Left lung (tissue), 10 donors: ENCODE measurements around the gene CDH4. TPM values are rescaled to one million over a fixed set of nuclear protein-coding genes. Genes with fewer than 3 reads are reported as not detected.

Experiments
- ATAC-seq: fragments of 200-7000 bp; cut with Tn5 transposase; one replicate; pipeline ENCODE4 v1.9.1; 2020; ENCODE audit warnings: moderate library complexity
- DNase-seq, 4 donors: peaks; one replicate each; pipeline ENCODE4 v3.0.0-alpha.2; 2013 to 2020
- H3K27ac ChIP-seq, 2 donors: fragments of 200-600 bp; sonication (generic) in 1 of 2; one replicate each; pipeline versions ENCODE4 v1.5.0 to v1.8.0; 2020 to 2021
- H3K27me3 ChIP-seq, 2 donors: fragments of 200-600 bp; sonication (generic) in 1 of 2; one replicate each; pipeline versions ENCODE4 v1.5.0 to v1.8.0; 2020 to 2021
- H3K36me3 ChIP-seq, 2 donors: fragments of 200-600 bp; sonication (generic) in 1 of 2; one replicate each; pipeline versions ENCODE4 v1.5.0 to v1.8.0; 2020 to 2021
- H3K4me1 ChIP-seq, 2 donors: fragments of 200-600 bp; one replicate each; pipeline ENCODE4 v1.8.0; 2021
- H3K4me3 ChIP-seq, 2 donors: fragments of 200-600 bp; sonication (generic) in 1 of 2; one replicate each; pipeline versions ENCODE4 v1.5.0 to v1.8.0; 2020 to 2021; ENCODE audit warnings: mild to moderate bottlenecking in 1 of 2
- H3K9me3 ChIP-seq, 2 donors: fragments of 200-600 bp; sonication (generic) in 1 of 2; one replicate each; pipeline versions ENCODE4 v1.5.0 to v1.8.0; 2020 to 2021
- CTCF ChIP-seq, 2 donors: fragments of 200-600 bp; sonication (generic) in 1 of 2; IDR thresholded peaks; one replicate each; pipeline versions ENCODE4 v1.5.0 to v1.8.0; 2021; ENCODE audit warnings: antibody characterized with exemption in 2 of 2
- intact Hi-C, 2 donors: fragments of 100-400 bp; cut with DNase I; formaldehyde crosslinking; loops; one replicate each; pipeline versions ENCODE4 v1.11.2 to v1.14.2; 2022
- polyA plus RNA-seq, 6 donors: library from polyadenylated mRNA; unstranded; fragments of 120-200 nt; gene quantifications; one replicate each; pipeline ENCODE4 v1.2.1, GENCODE V29; 2013; ENCODE audit not compliant: insufficient read length in 6 of 6
- total RNA-seq, 2 donors: library from RNA; stranded (reverse); fragmentation: NEBNext Ultra II Directional; extraction: Animal tissue kit (Norgen Biotek cat#: 25700); gene quantifications; one replicate each; pipeline ENCODE4 v1.2.1, GENCODE V29; 2021
- donor health status: DM: no; HTN: yes; CAD: no.
- donor health status: DM: no; HTN: no; CAD: no.

The CDH4 gene
- total and polyA plus RNA-seq, 8 donors, result 0.24 to 10.8 (median 5.1) TPM

DNA sequence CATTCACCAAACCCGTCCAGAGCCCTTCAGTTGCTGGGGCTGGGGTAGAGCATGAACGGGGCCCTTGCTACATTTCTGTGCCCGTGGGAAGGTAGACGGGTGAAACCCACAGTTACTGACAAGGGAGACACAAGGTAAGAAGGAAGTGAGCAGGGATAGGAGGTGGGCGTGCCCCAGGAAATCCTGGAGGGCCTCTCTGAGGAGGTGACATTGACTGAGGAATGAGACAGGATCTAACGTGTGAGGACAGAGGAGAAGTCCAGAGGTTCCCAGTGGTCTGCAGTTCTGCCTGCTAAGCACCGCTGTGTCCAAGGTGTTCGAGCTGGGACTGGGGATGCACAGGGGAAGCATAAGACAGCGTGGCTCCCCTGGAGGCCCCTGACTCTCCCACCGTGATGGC lies 378.8 kb downstream of the CDH4 start:
- Histone ChIP-seq H3K4me3 (no peak overlapping the region), H3K27me3 (peaks cover 0 to 47% of the 10 kb centered on the region in 2 donors), H3K36me3 (no peaks in the 10 kb centered on the region), H3K4me1 (no peaks in the 10 kb centered on the region), H3K27ac (no peak overlapping the region), H3K9me3 (peaks cover 0 to 10% of the 10 kb centered on the region in 2 donors)
- intact Hi-C loops, result no loop called here
- no peak for ATAC-seq
- TF ChIP-seq CTCF (IDR thresholded peaks at IDR 0.05), result no peak
- no peak for DNase-seq

DNA sequence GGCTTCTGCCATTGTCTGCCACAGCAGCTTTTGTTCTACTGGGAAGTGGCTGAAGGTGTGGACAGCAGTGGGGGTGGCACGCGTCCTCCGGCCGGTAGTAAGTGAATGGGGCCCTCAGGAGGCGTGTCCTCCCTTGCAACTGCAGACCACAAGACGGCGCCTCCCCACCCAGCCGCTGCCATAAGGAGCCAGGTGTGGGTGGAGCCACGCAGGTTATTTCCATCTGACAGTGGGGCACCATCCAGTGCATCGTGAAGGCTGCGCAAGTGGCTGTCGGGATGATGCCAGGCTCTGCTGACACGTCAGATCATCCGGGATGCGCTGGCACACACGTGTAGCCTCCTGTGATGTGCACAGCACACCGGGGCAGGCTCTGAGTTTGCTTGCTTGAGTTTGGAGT lies 379.7 kb downstream of the CDH4 start:
- no peaks in the 10 kb centered on the region for H3K4me1 ChIP-seq
- no peak overlapping the region for H3K4me3 ChIP-seq
- H3K9me3 ChIP-seq, result peaks cover 0 to 10% of the 10 kb centered on the region in 2 donors
- TF ChIP-seq CTCF (IDR thresholded peaks at IDR 0.05), result no peak
- H3K27ac ChIP-seq, result no peak overlapping the region
- intact Hi-C loops, result no loop called here
- ATAC-seq (no peak), DNase-seq (no peak)
- H3K27me3 ChIP-seq, result peaks cover 0 to 51% of the 10 kb centered on the region in 2 donors
- no peaks in the 10 kb centered on the region for H3K36me3 ChIP-seq

- ATAC-seq, result no peak
- intact Hi-C loops, result no loop called here
- no peaks in the 10 kb centered on the region for H3K4me1 ChIP-seq
Measured at GRCh38 chr20:61633004-61633403, 380.9 kb downstream of the CDH4 start.

GRCh38 chr20:61634376-61635145 lies 382.5 kb downstream of the CDH4 start:
- Histone ChIP-seq H3K36me3 (no peaks in the 10 kb centered on the region), H3K4me3 (no peak overlapping the region), H3K9me3 (peaks cover 0 to 10% of the 10 kb centered on the region in 2 donors), H3K27me3 (peaks cover 0 to 62% of the 10 kb centered on the region in 2 donors), H3K4me1 (no peaks in the 10 kb centered on the region), H3K27ac (no peak overlapping the region)
- TF ChIP-seq CTCF (IDR thresholded peaks at IDR 0.05), result no peak
- intact Hi-C loops, result no loop called here
- ATAC-seq (no peak), DNase-seq (no peak)

More at GRCh38 chr20:61633004-61633403, 380.9 kb downstream of the CDH4 start:
- Histone ChIP-seq H3K9me3 (peaks cover 0 to 10% of the 10 kb centered on the region in 2 donors), H3K27ac (no peak overlapping the region), H3K36me3 (no peaks in the 10 kb centered on the region), H3K4me3 (no peak overlapping the region), H3K27me3 (peaks cover 0 to 60% of the 10 kb centered on the region in 2 donors)
- TF ChIP-seq CTCF (IDR thresholded peaks at IDR 0.05), result no peak
- no peak for DNase-seq

- no peak for TF ChIP-seq CTCF (IDR thresholded peaks at IDR 0.05)
- no peak for ATAC-seq
- Histone ChIP-seq H3K27me3 (peaks cover 0 to 67% of the 10 kb centered on the region in 2 donors), H3K36me3 (no peaks in the 10 kb centered on the region), H3K4me3 (no peak overlapping the region), H3K9me3 (peaks cover 0 to 3% of the 10 kb centered on the region in 2 donors), H3K27ac (no peak overlapping the region), H3K4me1 (no peaks in the 10 kb centered on the region)
- intact Hi-C loops, result no loop called here
- DNase-seq, result no peak
Measured at GRCh38 chr20:61635721-61636455, 383.8 kb downstream of the CDH4 start.
